Measurements from ENCODE around the gene UNC45A.

DNA sequence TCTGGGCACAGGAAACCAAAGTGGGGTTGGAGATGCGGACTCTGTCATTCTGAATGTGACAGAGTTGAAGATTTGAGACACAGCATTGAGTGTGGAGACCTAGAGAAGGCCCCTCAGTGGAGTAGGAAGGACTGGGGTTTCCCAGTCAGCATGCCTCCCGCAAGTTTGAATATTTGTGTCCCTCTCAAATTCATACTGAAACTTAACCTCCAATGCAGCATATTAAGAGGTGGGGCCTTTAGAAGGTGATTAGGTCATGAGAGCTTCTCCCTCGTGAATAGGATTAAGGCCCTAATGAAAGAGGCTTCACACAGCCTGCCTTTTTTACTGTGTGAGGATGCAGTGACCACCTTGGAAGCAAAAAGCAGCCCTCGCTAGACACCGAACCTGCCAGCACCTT lies 10.7 kb upstream of the UNC45A start:
- TF ChIP-seq, protein P1, sequence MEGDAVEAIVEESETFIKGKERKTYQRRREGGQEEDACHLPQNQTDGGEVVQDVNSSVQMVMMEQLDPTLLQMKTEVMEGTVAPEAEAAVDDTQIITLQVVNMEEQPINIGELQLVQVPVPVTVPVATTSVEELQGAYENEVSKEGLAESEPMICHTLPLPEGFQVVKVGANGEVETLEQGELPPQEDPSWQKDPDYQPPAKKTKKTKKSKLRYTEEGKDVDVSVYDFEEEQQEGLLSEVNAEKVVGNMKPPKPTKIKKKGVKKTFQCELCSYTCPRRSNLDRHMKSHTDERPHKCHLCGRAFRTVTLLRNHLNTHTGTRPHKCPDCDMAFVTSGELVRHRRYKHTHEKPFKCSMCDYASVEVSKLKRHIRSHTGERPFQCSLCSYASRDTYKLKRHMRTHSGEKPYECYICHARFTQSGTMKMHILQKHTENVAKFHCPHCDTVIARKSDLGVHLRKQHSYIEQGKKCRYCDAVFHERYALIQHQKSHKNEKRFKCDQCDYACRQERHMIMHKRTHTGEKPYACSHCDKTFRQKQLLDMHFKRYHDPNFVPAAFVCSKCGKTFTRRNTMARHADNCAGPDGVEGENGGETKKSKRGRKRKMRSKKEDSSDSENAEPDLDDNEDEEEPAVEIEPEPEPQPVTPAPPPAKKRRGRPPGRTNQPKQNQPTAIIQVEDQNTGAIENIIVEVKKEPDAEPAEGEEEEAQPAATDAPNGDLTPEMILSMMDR (IDR thresholded peaks at IDR 0.05) = no peak
- TF ChIP-seq POLR2A (IDR thresholded peaks at IDR 0.05) = no peak
